Measurements from ENCODE around the gene ZNF480. TPM values are rescaled to one million over a fixed set of nuclear protein-coding genes. Genes with fewer than 3 reads are reported as not detected.
A peak's percentile ranks its signal among the peaks of the same experiment; 100 is the strongest.

The ZNF480 gene
- total RNA-seq, 2 experiments from 2014 or later, result 17.4 to 18.4 TPM

DNA sequence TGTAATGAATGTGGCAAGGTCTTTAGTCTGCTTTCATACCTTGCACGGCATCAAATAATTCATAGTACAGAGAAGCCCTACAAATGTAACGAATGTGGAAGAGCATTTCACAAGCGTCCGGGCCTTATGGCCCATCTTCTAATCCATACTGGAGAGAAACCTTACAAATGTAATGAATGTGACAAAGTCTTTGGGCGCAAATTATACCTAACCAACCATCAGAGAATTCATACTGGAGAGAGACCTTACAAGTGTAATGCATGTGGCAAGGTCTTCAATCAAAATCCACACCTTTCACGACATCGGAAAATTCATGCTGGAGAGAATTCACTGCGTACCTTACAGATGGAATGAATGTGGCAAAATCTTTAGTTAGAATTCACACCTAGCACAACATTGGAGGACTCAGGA, 69.5 kb downstream of the ZNF480 start:
- POLR2A ChIA-PET, result no interaction called here
- peaks cover 40% of the 10 kb centered on the region for H3K36me3 Mint-ChIP-seq (ENCODE audit: low read depth)
- no peak overlapping the region for H3K4me3 Mint-ChIP-seq
- no peaks in the 10 kb centered on the region for H3K27me3 Mint-ChIP-seq
- peaks cover 42% of the 10 kb centered on the region for H3K9me3 Mint-ChIP-seq
- H3K27ac Mint-ChIP-seq, result no peak overlapping the region
- CTCF ChIA-PET, result no interaction called here
- no peak for DNase-seq
- H3K4me1 Mint-ChIP-seq, result peaks cover 13% of the 10 kb centered on the region

DNA sequence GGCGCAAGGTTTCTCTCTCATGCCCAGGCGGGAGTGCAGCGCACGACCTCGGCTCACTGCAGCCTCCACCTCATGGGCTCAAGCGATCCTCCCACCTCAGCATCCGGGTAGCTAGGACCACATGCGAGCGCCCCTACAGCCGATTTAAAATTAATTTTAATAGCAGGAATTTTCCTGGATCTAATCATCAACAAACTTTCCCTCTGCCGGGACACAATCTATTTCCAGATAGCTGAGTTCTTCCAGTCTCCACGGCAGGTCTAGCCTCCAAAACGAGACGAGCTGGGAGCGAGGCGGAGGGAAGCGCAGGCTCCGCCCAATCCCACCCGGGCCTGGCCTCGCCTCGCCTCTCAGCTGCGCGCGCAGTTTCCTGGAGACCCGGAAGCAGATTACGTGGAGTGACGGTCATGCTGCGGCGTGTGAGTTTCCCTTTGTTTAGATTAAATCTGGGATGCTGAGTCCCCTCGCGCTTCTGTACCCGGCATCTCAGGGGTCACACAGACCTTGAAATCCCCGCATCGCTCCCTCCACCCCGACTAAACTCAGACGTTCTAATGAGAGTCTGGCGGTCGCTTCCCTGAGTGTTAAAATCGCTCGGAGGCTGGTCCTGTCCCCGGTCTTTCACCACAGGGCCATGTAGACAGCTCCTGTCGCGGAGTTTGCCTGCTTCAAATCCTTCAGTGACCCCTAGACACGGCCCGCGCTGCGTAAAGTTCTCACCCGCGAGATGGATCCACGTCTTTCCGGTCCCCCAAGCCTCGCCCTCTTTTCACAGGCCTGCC, 72.8 kb downstream of the ZNF480 start, which contains the start of gene ZNF880:
Gene ZNF880, plus strand, starts transcription at position 365 of the 782 bp plus-strand sequence. Its CDS starts 43 bp downstream, at position 408.
- peak within 1 kb of the TSS; percentile 86 for H3K4me3 Mint-ChIP-seq
- H3K27me3 Mint-ChIP-seq, result no peaks in the 10 kb centered on the region
- peak within 1 kb of the TSS; percentile 98 for H3K27ac Mint-ChIP-seq
- H3K4me1 Mint-ChIP-seq, result peaks cover 13% of the 10 kb centered on the region
- H3K36me3 Mint-ChIP-seq (ENCODE audit: low read depth), result peaks cover 53% of the 10 kb centered on the region
- H3K9me3 Mint-ChIP-seq, result peaks cover 48% of the 10 kb centered on the region
- ChIA-PET POLR2A (interaction anchor here (0.9 kb wide), 1 partner anchor 201 kb away, joined by 4 read pairs; no protein-coding TSS in a partner anchor), CTCF (interaction anchor here (0.6 to 1.2 kb wide), 4 partner anchors 10 to 442 kb away, joined by 3 read pairs; no protein-coding TSS in a partner anchor)
- DNase-seq, result peak; percentile 95

DNA sequence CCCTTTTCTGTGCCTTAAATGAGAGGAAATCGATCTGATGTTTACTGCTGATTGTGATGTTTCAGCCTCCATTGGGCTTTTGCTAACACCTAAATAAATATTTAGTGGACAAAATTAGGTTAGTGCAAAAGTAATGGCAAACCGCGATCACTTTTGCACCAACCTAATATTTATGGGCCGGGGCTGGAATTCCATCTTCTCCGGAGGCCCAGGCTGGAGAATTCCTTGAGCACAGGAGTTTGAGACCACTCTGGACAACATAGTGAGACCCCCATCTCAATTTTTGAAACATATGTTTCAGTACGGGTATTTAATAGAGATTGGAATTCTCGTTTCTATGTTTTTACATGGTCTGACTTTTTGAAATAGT, 73.4 kb downstream of the ZNF480 start:
- ChIA-PET CTCF (interaction anchor here (1.2 kb wide), 1 partner anchor 10 kb away, joined by 3 read pairs; no protein-coding TSS in a partner anchor), POLR2A (no interaction called here)
- peaks cover 13% of the 10 kb centered on the region for H3K4me1 Mint-ChIP-seq
- peak overlapping the region; percentile 98 for H3K27ac Mint-ChIP-seq
- DNase-seq, result no peak
- peaks cover 49% of the 10 kb centered on the region for H3K9me3 Mint-ChIP-seq
- H3K27me3 Mint-ChIP-seq, result no peaks in the 10 kb centered on the region
- H3K4me3 Mint-ChIP-seq, result peak overlapping the region; percentile 86
- H3K36me3 Mint-ChIP-seq (ENCODE audit: low read depth), result peaks cover 56% of the 10 kb centered on the region

Small RNA genes within 50 kb of the gene (microRNA-seq; reads per million reads assigned to microRNA genes)
- gene MIR643 (ENCODE audit: borderline microRNAs expressed, borderline replicate concordance), result 7.4 reads per million, percentile 35 among the genes with 10 or more reads in this experiment

Other genes starting within 250 kb of the ZNF480 start
- gene ZNF432, start 248.3 kb upstream of the ZNF480 start, total RNA-seq, result 10 to 100 TPM; 11.9 to 12.6 TPM
- gene ZNF841, start 201.4 kb upstream of the ZNF480 start, total RNA-seq, result 10 to 100 TPM; 27.7 to 27.9 TPM
- 1 to 10 TPM; 7.5 to 8.3 TPM for gene ZNF616, start 157.2 kb upstream of the ZNF480 start, total RNA-seq
- 10 to 100 TPM; 21.7 to 23.5 TPM for gene ZNF836, start 125.5 kb upstream of the ZNF480 start, total RNA-seq
- gene PPP2R1A, start 107.1 kb upstream of the ZNF480 start, total RNA-seq, result 100 to 1,000 TPM; 184 to 214 TPM
- gene ZNF766, start 27.6 kb upstream of the ZNF480 start, total RNA-seq, result 10 to 100 TPM; 23.3 to 24.0 TPM
- gene ZNF610, start 39.1 kb downstream of the ZNF480 start, total RNA-seq, result 1 to 10 TPM; 2.1 to 2.8 TPM
- gene ZNF880, start 72.8 kb downstream of the ZNF480 start, total RNA-seq, result 10 to 100 TPM; 16.1 to 17.8 TPM
- 10 to 100 TPM; 19.4 to 19.5 TPM for gene ZNF528, start 100.7 kb downstream of the ZNF480 start, total RNA-seq
- not detected for gene ZNF534, start 132.0 kb downstream of the ZNF480 start, total RNA-seq
- 1 to 10 TPM; 1.9 to 3.0 TPM for gene ZNF578, start 156.4 kb downstream of the ZNF480 start, total RNA-seq
- 10 to 100 TPM; 36.3 to 40.5 TPM for gene ZNF808, start 230.5 kb downstream of the ZNF480 start, total RNA-seq

Measured in activated CD4-positive, alpha-beta T cell treated with anti-CD3 and anti-CD28 coated beads, Interleukin-2, amount 10 ng/mL, durations not matched to agents 7 days and 5 days (primary cell).